Measurements from ENCODE around the gene VWC2L.

Gene VWC2L

DNA sequence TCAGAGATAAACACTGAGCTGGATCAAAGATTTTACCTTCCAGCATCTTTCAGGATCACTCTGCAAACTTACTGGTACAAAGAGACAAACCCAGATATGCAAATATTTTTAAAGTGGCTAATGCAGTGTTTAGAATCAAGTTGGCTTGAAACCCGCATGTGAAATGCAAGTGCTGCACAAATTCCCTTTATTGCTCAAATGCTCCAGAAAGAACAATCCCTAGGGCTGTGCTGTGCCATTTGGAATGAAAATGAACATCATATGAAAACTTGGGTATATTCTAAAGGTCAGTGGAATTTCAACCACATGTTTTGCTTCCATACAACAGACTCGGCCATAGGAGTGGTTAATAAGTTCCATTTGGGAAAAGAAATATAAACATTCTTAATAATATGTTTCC is 139.1 kb downstream of the VWC2L start:
- no peak overlapping the region for H3K27ac ChIP-seq (ENCODE audit: low read depth, low read length)
- H3K36me3 ChIP-seq (ENCODE audit: control insufficient read depth in 5 of 5, insufficient read depth in 5 of 5, low read length in 5 of 5) = no peaks in the 10 kb centered on the region
- H3K27me3 ChIP-seq (ENCODE audit: control insufficient read depth in 5 of 5, insufficient read depth in 4 of 5, low read length in 5 of 5) = no peaks in the 10 kb centered on the region
- no peak overlapping the region for H3K9ac ChIP-seq (ENCODE audit: low read length in 5 of 5)
- no peak overlapping the region for H3K4me3 ChIP-seq (ENCODE audit: low read depth in 1 of 5, low read length in 5 of 5)
- no peaks in the 10 kb centered on the region for H3K4me1 ChIP-seq (ENCODE audit: control insufficient read depth in 5 of 5, insufficient read depth in 5 of 5, low read length in 5 of 5)
- no peaks in the 10 kb centered on the region for H3K9me3 ChIP-seq (ENCODE audit: control insufficient read depth in 5 of 5, low read length in 5 of 5)

- H3K9me3 ChIP-seq (ENCODE audit: control insufficient read depth in 5 of 5, low read length in 5 of 5) = no peaks in the 10 kb centered on the region
- no peaks in the 10 kb centered on the region for H3K36me3 ChIP-seq (ENCODE audit: control insufficient read depth in 5 of 5, insufficient read depth in 5 of 5, low read length in 5 of 5)
- no peak overlapping the region for H3K4me3 ChIP-seq (ENCODE audit: low read depth in 1 of 5, low read length in 5 of 5)
- H3K27me3 ChIP-seq (ENCODE audit: control insufficient read depth in 5 of 5, insufficient read depth in 4 of 5, low read length in 5 of 5) = no peaks in the 10 kb centered on the region
- no peak overlapping the region for H3K9ac ChIP-seq (ENCODE audit: low read length in 5 of 5)
- no peak overlapping the region for H3K27ac ChIP-seq (ENCODE audit: low read depth, low read length)
- no peaks in the 10 kb centered on the region for H3K4me1 ChIP-seq (ENCODE audit: control insufficient read depth in 5 of 5, insufficient read depth in 5 of 5, low read length in 5 of 5)
Observed at GRCh38 chr2:214550786-214551185, 139.9 kb downstream of the VWC2L start.

- no peak overlapping the region for H3K27ac ChIP-seq (ENCODE audit: low read depth, low read length)
- no peaks in the 10 kb centered on the region for H3K9me3 ChIP-seq (ENCODE audit: control insufficient read depth in 5 of 5, low read length in 5 of 5)
- no peak overlapping the region for H3K4me3 ChIP-seq (ENCODE audit: low read depth in 1 of 5, low read length in 5 of 5)
- H3K36me3 ChIP-seq (ENCODE audit: control insufficient read depth in 5 of 5, insufficient read depth in 5 of 5, low read length in 5 of 5) = no peaks in the 10 kb centered on the region
- no peak overlapping the region for H3K9ac ChIP-seq (ENCODE audit: low read length in 5 of 5)
- H3K27me3 ChIP-seq (ENCODE audit: control insufficient read depth in 5 of 5, insufficient read depth in 4 of 5, low read length in 5 of 5) = no peaks in the 10 kb centered on the region
- H3K4me1 ChIP-seq (ENCODE audit: control insufficient read depth in 5 of 5, insufficient read depth in 5 of 5, low read length in 5 of 5) = no peaks in the 10 kb centered on the region
Observed at GRCh38 chr2:214557884-214558283, 147.0 kb downstream of the VWC2L start.

DNA sequence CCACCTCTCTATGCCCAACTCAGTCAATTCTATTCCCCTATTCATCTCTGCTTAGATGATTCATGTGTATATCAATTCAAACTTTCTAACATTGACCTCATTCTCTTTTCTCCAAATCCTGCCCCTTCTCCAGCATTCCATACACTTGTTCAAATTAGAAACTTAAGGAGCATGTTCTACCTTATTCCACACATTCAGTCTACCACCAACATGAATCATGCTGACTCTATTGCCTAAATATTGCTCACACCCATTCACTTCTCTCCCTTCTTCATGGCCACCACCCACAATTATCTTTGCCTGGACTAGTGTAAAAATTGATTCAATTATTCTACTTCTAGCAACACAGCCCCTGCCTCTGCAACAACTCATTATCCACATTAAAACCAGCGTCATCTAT is 147.5 kb downstream of the VWC2L start:
- no peaks in the 10 kb centered on the region for H3K4me1 ChIP-seq (ENCODE audit: control insufficient read depth in 5 of 5, insufficient read depth in 5 of 5, low read length in 5 of 5)
- H3K4me3 ChIP-seq (ENCODE audit: low read depth in 1 of 5, low read length in 5 of 5) = no peak overlapping the region

DNA sequence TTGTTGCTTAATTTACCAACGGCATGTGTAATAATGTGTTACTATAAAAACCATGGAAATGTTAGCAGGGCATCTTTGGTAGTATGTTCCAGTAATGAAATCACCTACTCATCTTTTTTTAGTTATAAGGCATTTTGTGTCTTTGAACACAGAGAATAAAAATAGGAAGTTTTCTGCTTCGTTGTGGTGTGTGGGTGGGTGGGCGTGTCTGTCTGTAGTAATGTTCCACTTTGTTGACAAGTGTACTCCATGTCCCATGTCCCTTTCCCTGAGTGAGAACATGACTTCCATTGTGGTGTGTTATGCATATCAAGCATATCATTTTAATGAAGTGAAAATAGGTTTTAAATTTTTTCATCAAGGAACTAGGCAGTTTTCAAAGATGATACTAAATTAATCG is 149.3 kb downstream of the VWC2L start:
- H3K27me3 ChIP-seq (ENCODE audit: control insufficient read depth in 5 of 5, insufficient read depth in 4 of 5, low read length in 5 of 5) = no peaks in the 10 kb centered on the region
- no peaks in the 10 kb centered on the region for H3K36me3 ChIP-seq (ENCODE audit: control insufficient read depth in 5 of 5, insufficient read depth in 5 of 5, low read length in 5 of 5)
- no peak overlapping the region for H3K9ac ChIP-seq (ENCODE audit: low read length in 5 of 5)
- no peak overlapping the region for H3K4me3 ChIP-seq (ENCODE audit: low read depth in 1 of 5, low read length in 5 of 5)
- peaks cover 0 to 4% (median 0%) of the 10 kb centered on the region in 5 donors for H3K9me3 ChIP-seq (ENCODE audit: control insufficient read depth in 5 of 5, low read length in 5 of 5)
- no peaks in the 10 kb centered on the region for H3K4me1 ChIP-seq (ENCODE audit: control insufficient read depth in 5 of 5, insufficient read depth in 5 of 5, low read length in 5 of 5)
- no peak overlapping the region for H3K27ac ChIP-seq (ENCODE audit: low read depth, low read length)

More for the DNA sequence above, 147.5 kb downstream of the VWC2L start:
- H3K9ac ChIP-seq (ENCODE audit: low read length in 5 of 5) = no peak overlapping the region
- H3K27ac ChIP-seq (ENCODE audit: low read depth, low read length) = no peak overlapping the region
- no peaks in the 10 kb centered on the region for H3K36me3 ChIP-seq (ENCODE audit: control insufficient read depth in 5 of 5, insufficient read depth in 5 of 5, low read length in 5 of 5)
- H3K27me3 ChIP-seq (ENCODE audit: control insufficient read depth in 5 of 5, insufficient read depth in 4 of 5, low read length in 5 of 5) = no peaks in the 10 kb centered on the region
- H3K9me3 ChIP-seq (ENCODE audit: control insufficient read depth in 5 of 5, low read length in 5 of 5) = no peaks in the 10 kb centered on the region

DNA sequence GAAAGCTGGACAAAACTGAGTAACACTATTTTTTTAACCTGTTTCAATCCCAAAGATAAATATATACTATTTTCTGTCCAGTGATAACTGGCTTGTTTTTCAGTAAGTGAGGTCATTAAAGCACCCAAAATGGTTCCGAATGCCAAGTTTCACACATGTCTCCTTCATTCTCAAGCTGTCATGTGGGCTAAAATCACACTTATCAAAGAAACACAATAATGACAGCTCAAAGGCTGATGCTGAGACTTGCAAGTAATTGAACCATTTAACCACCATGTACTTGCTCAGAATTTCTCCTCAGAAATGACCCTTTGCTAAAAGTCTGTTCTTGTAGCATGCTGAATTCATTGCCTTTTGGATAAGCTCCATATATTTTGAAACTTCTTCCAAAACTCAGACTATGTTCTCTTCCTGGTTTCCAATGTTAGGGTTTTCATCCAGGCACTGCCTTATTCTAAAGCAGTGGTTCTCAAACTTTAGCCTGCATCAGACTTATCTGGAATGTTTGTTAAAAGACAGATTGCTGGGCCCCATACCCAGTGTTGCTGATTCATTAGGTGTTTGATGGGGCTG is 149.8 kb downstream of the VWC2L start:
- Histone ChIP-seq H3K4me1 (ENCODE audit: control insufficient read depth in 5 of 5, insufficient read depth in 5 of 5, low read length in 5 of 5) (no peaks in the 10 kb centered on the region), H3K27ac (ENCODE audit: low read depth, low read length) (no peak overlapping the region)

DNA sequence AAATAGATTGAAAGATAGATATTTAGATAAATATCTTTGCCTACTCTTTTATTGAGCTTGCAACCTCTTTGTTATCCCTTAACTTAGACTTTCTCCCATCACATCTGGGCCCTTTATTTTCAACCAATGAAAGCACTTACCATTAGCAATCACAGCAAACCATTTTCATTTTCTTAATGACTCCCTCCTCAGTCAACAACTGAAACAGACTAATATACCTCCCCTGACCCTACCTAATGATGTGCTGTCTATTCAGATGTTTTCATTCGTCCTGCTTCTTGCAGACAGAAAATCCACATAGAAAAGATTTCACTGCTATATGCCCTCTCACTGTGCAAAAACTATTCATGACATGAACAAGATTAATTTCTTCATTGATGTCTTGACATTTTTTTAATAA is 154.4 kb downstream of the VWC2L start:
- H3K27ac ChIP-seq (ENCODE audit: low read depth, low read length) = no peak overlapping the region
- H3K4me1 ChIP-seq (ENCODE audit: control insufficient read depth in 5 of 5, insufficient read depth in 5 of 5, low read length in 5 of 5) = no peaks in the 10 kb centered on the region
- H3K4me3 ChIP-seq (ENCODE audit: low read depth in 1 of 5, low read length in 5 of 5) = no peak overlapping the region
- no peaks in the 10 kb centered on the region for H3K36me3 ChIP-seq (ENCODE audit: control insufficient read depth in 5 of 5, insufficient read depth in 5 of 5, low read length in 5 of 5)
- peaks cover 0 to 4% (median 0%) of the 10 kb centered on the region in 5 donors for H3K9me3 ChIP-seq (ENCODE audit: control insufficient read depth in 5 of 5, low read length in 5 of 5)
- H3K27me3 ChIP-seq (ENCODE audit: control insufficient read depth in 5 of 5, insufficient read depth in 4 of 5, low read length in 5 of 5) = no peaks in the 10 kb centered on the region
- no peak overlapping the region for H3K9ac ChIP-seq (ENCODE audit: low read length in 5 of 5)

More for the DNA sequence above, 149.8 kb downstream of the VWC2L start:
- Histone ChIP-seq H3K9ac (ENCODE audit: low read length in 5 of 5) (no peak overlapping the region), H3K4me3 (ENCODE audit: low read depth in 1 of 5, low read length in 5 of 5) (no peak overlapping the region), H3K9me3 (ENCODE audit: control insufficient read depth in 5 of 5, low read length in 5 of 5) (peaks cover 0 to 4% (median 0%) of the 10 kb centered on the region in 5 donors), H3K27me3 (ENCODE audit: control insufficient read depth in 5 of 5, insufficient read depth in 4 of 5, low read length in 5 of 5) (no peaks in the 10 kb centered on the region), H3K36me3 (ENCODE audit: control insufficient read depth in 5 of 5, insufficient read depth in 5 of 5, low read length in 5 of 5) (no peaks in the 10 kb centered on the region)

DNA sequence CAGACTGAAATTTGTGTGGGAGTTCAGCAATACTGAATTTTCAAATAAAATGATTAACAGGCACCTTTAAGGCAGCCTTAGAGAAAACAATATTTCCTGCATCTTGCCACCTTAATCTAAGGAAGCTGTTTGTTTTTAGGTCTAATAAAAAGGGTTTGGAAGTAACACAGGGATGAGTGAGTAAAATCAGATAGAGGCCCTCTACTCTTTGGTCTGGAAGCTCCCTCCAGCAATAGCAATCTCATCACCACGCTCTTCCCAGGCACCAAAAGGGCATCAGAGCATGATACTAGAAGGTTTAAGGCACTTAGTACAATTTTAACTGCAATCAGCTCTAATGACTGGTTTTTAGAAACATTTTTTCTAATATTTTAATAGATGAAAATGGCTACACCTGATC is 155.6 kb downstream of the VWC2L start:
- H3K27me3 ChIP-seq (ENCODE audit: control insufficient read depth in 5 of 5, insufficient read depth in 4 of 5, low read length in 5 of 5) = no peaks in the 10 kb centered on the region
- H3K36me3 ChIP-seq (ENCODE audit: control insufficient read depth in 5 of 5, insufficient read depth in 5 of 5, low read length in 5 of 5) = no peaks in the 10 kb centered on the region

DNA sequence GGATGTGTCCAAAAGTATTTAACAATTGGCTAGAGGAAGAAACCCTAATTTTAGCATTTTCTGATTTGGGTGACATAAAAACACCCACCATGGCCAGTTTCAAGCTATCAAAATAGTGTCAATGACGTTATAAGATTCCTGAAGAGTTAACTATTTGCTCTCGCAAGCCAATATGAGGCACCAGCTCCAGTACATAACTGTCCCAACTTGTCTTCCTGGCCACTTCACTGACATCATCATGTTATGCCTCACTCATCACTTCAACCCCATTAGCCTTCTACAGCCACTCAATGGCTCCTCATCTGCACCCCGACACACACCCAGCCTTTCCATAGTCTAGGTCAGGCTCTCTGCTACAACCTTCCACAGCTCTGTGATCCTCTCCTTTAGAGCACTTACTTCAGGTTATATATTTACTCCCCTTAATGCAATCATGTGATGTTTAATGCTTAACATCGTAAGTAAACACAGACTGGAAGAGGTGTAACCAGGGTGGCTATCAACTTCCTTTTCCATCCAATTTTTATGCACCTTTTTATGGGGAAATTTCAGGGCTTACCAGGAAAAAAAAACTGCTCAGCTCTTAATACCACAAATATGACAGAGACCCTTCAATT is 158.7 kb downstream of the VWC2L start:
- Histone ChIP-seq H3K36me3 (ENCODE audit: control insufficient read depth in 5 of 5, insufficient read depth in 5 of 5, low read length in 5 of 5) (no peaks in the 10 kb centered on the region), H3K27me3 (ENCODE audit: control insufficient read depth in 5 of 5, insufficient read depth in 4 of 5, low read length in 5 of 5) (no peaks in the 10 kb centered on the region), H3K4me1 (ENCODE audit: control insufficient read depth in 5 of 5, insufficient read depth in 5 of 5, low read length in 5 of 5) (peaks cover 0 to 10% (median 0%) of the 10 kb centered on the region in 5 donors), H3K9me3 (ENCODE audit: control insufficient read depth in 5 of 5, low read length in 5 of 5) (no peaks in the 10 kb centered on the region), H3K27ac (ENCODE audit: low read depth, low read length) (no peak overlapping the region), H3K9ac (ENCODE audit: low read length in 5 of 5) (no peak overlapping the region), H3K4me3 (ENCODE audit: low read depth in 1 of 5, low read length in 5 of 5) (no peak overlapping the region)

More for the DNA sequence above, 155.6 kb downstream of the VWC2L start:
- Histone ChIP-seq H3K27ac (ENCODE audit: low read depth, low read length) (no peak overlapping the region), H3K4me3 (ENCODE audit: low read depth in 1 of 5, low read length in 5 of 5) (no peak overlapping the region), H3K9me3 (ENCODE audit: control insufficient read depth in 5 of 5, low read length in 5 of 5) (peaks cover 0 to 4% (median 0%) of the 10 kb centered on the region in 5 donors), H3K9ac (ENCODE audit: low read length in 5 of 5) (no peak overlapping the region), H3K4me1 (ENCODE audit: control insufficient read depth in 5 of 5, insufficient read depth in 5 of 5, low read length in 5 of 5) (no peaks in the 10 kb centered on the region)

GRCh38 chr2:214574084-214574781 is 163.4 kb downstream of the VWC2L start:
- Histone ChIP-seq H3K4me3 (ENCODE audit: low read depth in 1 of 5, low read length in 5 of 5) (no peak overlapping the region), H3K4me1 (ENCODE audit: control insufficient read depth in 5 of 5, insufficient read depth in 5 of 5, low read length in 5 of 5) (peaks cover 0 to 10% (median 0%) of the 10 kb centered on the region in 5 donors), H3K27ac (ENCODE audit: low read depth, low read length) (no peak overlapping the region), H3K9ac (ENCODE audit: low read length in 5 of 5) (no peak overlapping the region), H3K9me3 (ENCODE audit: control insufficient read depth in 5 of 5, low read length in 5 of 5) (no peaks in the 10 kb centered on the region), H3K27me3 (ENCODE audit: control insufficient read depth in 5 of 5, insufficient read depth in 4 of 5, low read length in 5 of 5) (no peaks in the 10 kb centered on the region), H3K36me3 (ENCODE audit: control insufficient read depth in 5 of 5, insufficient read depth in 5 of 5, low read length in 5 of 5) (no peaks in the 10 kb centered on the region)

Data from subcutaneous abdominal adipose tissue (tissue), 5 donors.